Activated CD4-positive, CD25-positive, alpha-beta regulatory T cell (primary cell): ENCODE measurements around the gene ARHGAP15.

Source experiments
- DNase-seq, 4 experiments: peaks; one replicate each; lab custom pipeline; 2025; lab: John Stamatoyannopoulos, UW

Gene ARHGAP15

GRCh38 chr2:143171817-143172216 lies 42.6 kb downstream of the ARHGAP15 start:
- no peak for DNase-seq

- no peak for DNase-seq
Observed at GRCh38 chr2:143175438-143175837, 46.2 kb downstream of the ARHGAP15 start.

GRCh38 chr2:143176606-143177005 lies 47.4 kb downstream of the ARHGAP15 start:
- DNase-seq, result no peak

GRCh38 chr2:143177096-143177786 lies 48.0 kb downstream of the ARHGAP15 start:
- DNase-seq, result no peak

- DNase-seq, result no peak
Observed at GRCh38 chr2:143181494-143181893, 52.3 kb downstream of the ARHGAP15 start.

GRCh38 chr2:143182649-143183048 lies 53.4 kb downstream of the ARHGAP15 start:
- no peak for DNase-seq

- DNase-seq, result no peak
Observed at GRCh38 chr2:143183804-143184463, 54.7 kb downstream of the ARHGAP15 start.

- DNase-seq, result no peak
Observed at GRCh38 chr2:143186876-143187275, 57.7 kb downstream of the ARHGAP15 start.

GRCh38 chr2:143190431-143190830 lies 61.2 kb downstream of the ARHGAP15 start:
- no peak for DNase-seq

- DNase-seq, result no peak
Observed at GRCh38 chr2:143192106-143192505, 62.9 kb downstream of the ARHGAP15 start.

GRCh38 chr2:143192716-143193115 lies 63.5 kb downstream of the ARHGAP15 start:
- no peak for DNase-seq

GRCh38 chr2:143193121-143193520 lies 63.9 kb downstream of the ARHGAP15 start:
- no peak for DNase-seq

GRCh38 chr2:143195511-143195910 lies 66.3 kb downstream of the ARHGAP15 start:
- no peak for DNase-seq

GRCh38 chr2:143204062-143204461 lies 74.8 kb downstream of the ARHGAP15 start:
- no peak for DNase-seq

- no peak for DNase-seq
Observed at GRCh38 chr2:143205106-143205764, 76.0 kb downstream of the ARHGAP15 start.

GRCh38 chr2:143209570-143210445 lies 80.6 kb downstream of the ARHGAP15 start:
- DNase-seq, result no peak

- no peak for DNase-seq
Observed at GRCh38 chr2:143210446-143210819, 81.2 kb downstream of the ARHGAP15 start.

- no peak for DNase-seq
Observed at GRCh38 chr2:143217512-143218115, 88.4 kb downstream of the ARHGAP15 start.

- no peak for DNase-seq
Observed at GRCh38 chr2:143218621-143219020, 89.4 kb downstream of the ARHGAP15 start.

GRCh38 chr2:143219266-143219665 lies 90.0 kb downstream of the ARHGAP15 start:
- DNase-seq, result no peak

- no peak for DNase-seq
Observed at GRCh38 chr2:143223556-143223955, 94.3 kb downstream of the ARHGAP15 start.

- DNase-seq, result no peak
Observed at GRCh38 chr2:143225931-143226330, 96.7 kb downstream of the ARHGAP15 start.
